Body of pancreas (tissue), 4 donors: ENCODE results near the gene ITGB6.

Experiments used
- POLR2A ChIP-seq, 3 donors: fragments of 450-650 bp; IDR thresholded peaks; one replicate each; pipeline ENCODE4 v1.6.1; 2016; ENCODE audit warnings: antibody characterized with exemption in 3 of 3, mild to moderate bottlenecking in 2 of 3
- TF ChIP-seq, protein P1 (sequence below), 7 experiments: fragments of 450-650 bp in 4 of 7; fragments of 200-600 bp in 3 of 7; sonication (generic) in 3 of 7; IDR thresholded peaks; one replicate each; pipeline ENCODE4 v1.5.1; 2016 to 2019; ENCODE audit warnings: antibody characterized with exemption in 7 of 7

DNA sequence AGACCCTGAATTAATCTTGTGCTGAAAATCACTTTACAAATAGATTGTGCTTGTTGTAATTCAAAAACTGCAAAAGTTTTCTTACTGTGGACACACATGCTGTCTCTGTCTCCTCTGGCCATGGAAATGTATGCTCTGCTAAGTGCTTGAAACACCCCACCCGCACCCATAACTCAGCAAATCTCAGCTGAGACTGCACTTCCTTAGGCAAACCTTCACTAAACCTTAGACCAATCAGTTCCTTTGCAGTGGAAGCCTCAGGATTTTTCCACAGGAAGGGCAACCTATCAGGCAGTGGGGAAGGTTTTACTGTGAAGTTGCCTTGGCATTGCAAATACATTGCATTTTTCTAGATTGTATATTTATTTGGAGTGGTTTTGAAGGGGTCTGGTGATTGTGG lies 75.5 kb downstream of the ITGB6 start:
- TF ChIP-seq, protein P1, sequence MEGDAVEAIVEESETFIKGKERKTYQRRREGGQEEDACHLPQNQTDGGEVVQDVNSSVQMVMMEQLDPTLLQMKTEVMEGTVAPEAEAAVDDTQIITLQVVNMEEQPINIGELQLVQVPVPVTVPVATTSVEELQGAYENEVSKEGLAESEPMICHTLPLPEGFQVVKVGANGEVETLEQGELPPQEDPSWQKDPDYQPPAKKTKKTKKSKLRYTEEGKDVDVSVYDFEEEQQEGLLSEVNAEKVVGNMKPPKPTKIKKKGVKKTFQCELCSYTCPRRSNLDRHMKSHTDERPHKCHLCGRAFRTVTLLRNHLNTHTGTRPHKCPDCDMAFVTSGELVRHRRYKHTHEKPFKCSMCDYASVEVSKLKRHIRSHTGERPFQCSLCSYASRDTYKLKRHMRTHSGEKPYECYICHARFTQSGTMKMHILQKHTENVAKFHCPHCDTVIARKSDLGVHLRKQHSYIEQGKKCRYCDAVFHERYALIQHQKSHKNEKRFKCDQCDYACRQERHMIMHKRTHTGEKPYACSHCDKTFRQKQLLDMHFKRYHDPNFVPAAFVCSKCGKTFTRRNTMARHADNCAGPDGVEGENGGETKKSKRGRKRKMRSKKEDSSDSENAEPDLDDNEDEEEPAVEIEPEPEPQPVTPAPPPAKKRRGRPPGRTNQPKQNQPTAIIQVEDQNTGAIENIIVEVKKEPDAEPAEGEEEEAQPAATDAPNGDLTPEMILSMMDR (IDR thresholded peaks at IDR 0.05) = no peak
- no peak for TF ChIP-seq POLR2A (IDR thresholded peaks at IDR 0.05)
